ENCODE data around the gene FOXJ1.

The FOXJ1 gene

GRCh38 chr17:76142585-76143041, 1.6 kb upstream of the FOXJ1 start:
- Histone ChIP-seq H3K4me1 (ENCODE audit: control insufficient read depth in 1 of 2, insufficient read depth in 2 of 2, low read length in 2 of 2) (peaks cover 17 to 31% of the 10 kb centered on the region in 2 experiments), H3K9ac (ENCODE audit: low read length) (no peak overlapping the region), H3K79me2 (ENCODE audit: control insufficient read depth, insufficient read depth, low read length, poor library complexity) (no peaks in the 10 kb centered on the region), H4K8ac (ENCODE audit: low read depth, low read length) (no peak overlapping the region), H3K27me3 (ENCODE audit: insufficient read depth, low read length) (peaks cover 39% of the 10 kb centered on the region), H3K9me3 (ENCODE audit: insufficient read depth, low read depth, low read length) (peaks cover 7% of the 10 kb centered on the region), H3K4me3 (ENCODE audit: low read depth, low read length) (peak overlapping the region; percentile 16), H2BK12ac (ENCODE audit: low read length) (no peak overlapping the region), H3K18ac (ENCODE audit: low read length) (no peak overlapping the region), H3K27ac (ENCODE audit: low read depth, low read length) (no peak overlapping the region), H4K12ac (ENCODE audit: low read depth, low read length) (no peak overlapping the region), H2AFZ (ENCODE audit: insufficient read depth, low read length, poor library complexity) (no peak overlapping the region), H3K14ac (ENCODE audit: low read length) (no peak overlapping the region), H3K36me3 (ENCODE audit: control insufficient read depth in 1 of 2, insufficient read depth in 2 of 2, low read length in 2 of 2) (no peaks in the 10 kb centered on the region), H3K79me1 (ENCODE audit: low read length) (no peaks in the 10 kb centered on the region), H3K23ac (ENCODE audit: low read length) (no peak overlapping the region), H2BK5ac (ENCODE audit: low read depth, low read length, poor library complexity) (no peak overlapping the region), H2BK120ac (ENCODE audit: insufficient read depth, low read length, poor library complexity) (no peak overlapping the region), H4K91ac (ENCODE audit: low read depth, low read length) (no peak overlapping the region), H3K4ac (ENCODE audit: low read depth, low read length) (no peak overlapping the region), H2AK5ac (ENCODE audit: low read length) (no peak overlapping the region), H3K4me2 (ENCODE audit: low read length) (no peak overlapping the region)
- no CpG with 5 or more reads among the region's 6 CpGs for WGBS (ENCODE audit: extremely low coverage, insufficient coverage, insufficient read length)
- no peak for DNase-seq

- no peak for DNase-seq
- no peaks in the 10 kb centered on the region for H3K36me3 ChIP-seq (ENCODE audit: control insufficient read depth in 1 of 2, insufficient read depth in 2 of 2, low read length in 2 of 2)
- no peak overlapping the region for H4K91ac ChIP-seq (ENCODE audit: low read depth, low read length)
- H3K18ac ChIP-seq (ENCODE audit: low read length), result no peak overlapping the region
- H3K79me2 ChIP-seq (ENCODE audit: control insufficient read depth, insufficient read depth, low read length, poor library complexity), result no peaks in the 10 kb centered on the region
- H3K4me2 ChIP-seq (ENCODE audit: low read length), result no peak overlapping the region
- peaks cover 44% of the 10 kb centered on the region for H3K27me3 ChIP-seq (ENCODE audit: insufficient read depth, low read length)
- H3K14ac ChIP-seq (ENCODE audit: low read length), result no peak overlapping the region
- peaks cover 17 to 31% of the 10 kb centered on the region in 2 experiments for H3K4me1 ChIP-seq (ENCODE audit: control insufficient read depth in 1 of 2, insufficient read depth in 2 of 2, low read length in 2 of 2)
- H3K9ac ChIP-seq (ENCODE audit: low read length), result no peak overlapping the region
- peaks cover 10% of the 10 kb centered on the region for H3K9me3 ChIP-seq (ENCODE audit: insufficient read depth, low read depth, low read length)
- H3K23ac ChIP-seq (ENCODE audit: low read length), result no peak overlapping the region
- no CpG with 5 or more reads among the region's 10 CpGs for WGBS (ENCODE audit: extremely low coverage, insufficient coverage, insufficient read length)
- no peak overlapping the region for H2BK12ac ChIP-seq (ENCODE audit: low read length)
- no peaks in the 10 kb centered on the region for H3K79me1 ChIP-seq (ENCODE audit: low read length)
- H2BK120ac ChIP-seq (ENCODE audit: insufficient read depth, low read length, poor library complexity), result no peak overlapping the region
- no peak overlapping the region for H2AFZ ChIP-seq (ENCODE audit: insufficient read depth, low read length, poor library complexity)
- no peak overlapping the region for H4K12ac ChIP-seq (ENCODE audit: low read depth, low read length)
- no peak overlapping the region for H2BK5ac ChIP-seq (ENCODE audit: low read depth, low read length, poor library complexity)
- peak overlapping the region; percentile 16 for H3K4me3 ChIP-seq (ENCODE audit: low read depth, low read length)
- H3K4ac ChIP-seq (ENCODE audit: low read depth, low read length), result no peak overlapping the region
- no peak overlapping the region for H4K8ac ChIP-seq (ENCODE audit: low read depth, low read length)
- H3K27ac ChIP-seq (ENCODE audit: low read depth, low read length), result no peak overlapping the region
- no peak overlapping the region for H2AK5ac ChIP-seq (ENCODE audit: low read length)
Observed at GRCh38 chr17:76142039-76142584, 1.1 kb upstream of the FOXJ1 start.

DNA sequence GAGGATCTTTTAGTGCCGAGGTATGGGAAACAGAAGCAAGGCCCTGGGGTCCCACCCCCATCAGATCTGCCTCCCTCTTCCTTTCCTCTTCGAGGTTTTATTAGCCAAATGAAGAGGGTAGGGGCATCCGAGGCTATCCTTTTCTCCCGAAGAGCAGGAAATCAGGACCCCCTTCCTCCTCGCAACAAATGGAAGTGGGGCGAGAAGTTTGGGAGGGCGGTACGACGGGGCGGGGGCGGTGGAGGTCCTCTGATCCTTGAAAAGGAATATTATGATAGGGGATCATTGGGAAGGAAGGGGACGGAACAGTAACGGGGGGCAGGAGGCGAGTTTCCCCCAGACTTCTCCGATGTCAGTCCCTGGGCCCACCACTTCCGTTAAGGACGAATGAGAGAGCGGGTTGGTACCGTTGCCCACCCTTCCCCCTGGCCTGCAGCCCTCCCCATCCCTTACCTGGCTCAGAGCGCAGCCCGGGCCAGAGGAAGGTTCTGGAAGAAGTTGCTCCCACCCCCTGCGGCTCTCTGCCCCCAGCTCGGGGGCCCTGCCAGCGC, 309 bp downstream of the FOXJ1 start:
- Histone ChIP-seq H3K9ac (ENCODE audit: low read length) (no peak overlapping the region), H2BK120ac (ENCODE audit: insufficient read depth, low read length, poor library complexity) (no peak overlapping the region), H3K79me2 (ENCODE audit: control insufficient read depth, insufficient read depth, low read length, poor library complexity) (no peaks in the 10 kb centered on the region), H3K27me3 (ENCODE audit: insufficient read depth, low read length) (peaks cover 56% of the 10 kb centered on the region), H4K12ac (ENCODE audit: low read depth, low read length) (no peak overlapping the region), H3K18ac (ENCODE audit: low read length) (no peak overlapping the region), H2BK5ac (ENCODE audit: low read depth, low read length, poor library complexity) (no peak overlapping the region), H3K14ac (ENCODE audit: low read length) (no peak overlapping the region), H3K4me2 (ENCODE audit: low read length) (peak overlapping the region; percentile 91), H3K36me3 (ENCODE audit: control insufficient read depth in 1 of 2, insufficient read depth in 2 of 2, low read length in 2 of 2) (no peaks in the 10 kb centered on the region), H3K23ac (ENCODE audit: low read length) (no peak overlapping the region), H2BK12ac (ENCODE audit: low read length) (no peak overlapping the region), H3K79me1 (ENCODE audit: low read length) (no peaks in the 10 kb centered on the region), H4K8ac (ENCODE audit: low read depth, low read length) (no peak overlapping the region), H2AFZ (ENCODE audit: insufficient read depth, low read length, poor library complexity) (no peak overlapping the region), H3K4me3 (ENCODE audit: low read depth, low read length) (no peak overlapping the region), H4K91ac (ENCODE audit: low read depth, low read length) (no peak overlapping the region), H3K27ac (ENCODE audit: low read depth, low read length) (no peak overlapping the region), H3K9me3 (ENCODE audit: insufficient read depth, low read depth, low read length) (peaks cover 11% of the 10 kb centered on the region), H3K4ac (ENCODE audit: low read depth, low read length) (no peak overlapping the region), H3K4me1 (ENCODE audit: control insufficient read depth in 1 of 2, insufficient read depth in 2 of 2, low read length in 2 of 2) (peaks cover 17 to 31% of the 10 kb centered on the region in 2 experiments), H2AK5ac (ENCODE audit: low read length) (no peak overlapping the region)
- WGBS (ENCODE audit: extremely low coverage, insufficient coverage, insufficient read length), result no CpG with 5 or more reads among the region's 24 CpGs
- DNase-seq, result no peak

GRCh38 chr17:76139801-76140660, 1.0 kb downstream of the FOXJ1 start:
- no peak overlapping the region for H4K91ac ChIP-seq (ENCODE audit: low read depth, low read length)
- no peak overlapping the region for H3K4ac ChIP-seq (ENCODE audit: low read depth, low read length)
- WGBS (ENCODE audit: extremely low coverage, insufficient coverage, insufficient read length), result no CpG with 5 or more reads among the region's 78 CpGs
- no peak overlapping the region for H4K8ac ChIP-seq (ENCODE audit: low read depth, low read length)
- H3K79me2 ChIP-seq (ENCODE audit: control insufficient read depth, insufficient read depth, low read length, poor library complexity), result no peaks in the 10 kb centered on the region
- no peak overlapping the region for H3K14ac ChIP-seq (ENCODE audit: low read length)
- H4K12ac ChIP-seq (ENCODE audit: low read depth, low read length), result no peak overlapping the region
- DNase-seq, result no peak
- H3K23ac ChIP-seq (ENCODE audit: low read length), result no peak overlapping the region
- H3K36me3 ChIP-seq (ENCODE audit: control insufficient read depth in 1 of 2, insufficient read depth in 2 of 2, low read length in 2 of 2), result no peaks in the 10 kb centered on the region
- peaks cover 17 to 31% of the 10 kb centered on the region in 2 experiments for H3K4me1 ChIP-seq (ENCODE audit: control insufficient read depth in 1 of 2, insufficient read depth in 2 of 2, low read length in 2 of 2)
- H2BK12ac ChIP-seq (ENCODE audit: low read length), result no peak overlapping the region
- H3K9ac ChIP-seq (ENCODE audit: low read length), result no peak overlapping the region
- peaks cover 11% of the 10 kb centered on the region for H3K9me3 ChIP-seq (ENCODE audit: insufficient read depth, low read depth, low read length)
- H2AK5ac ChIP-seq (ENCODE audit: low read length), result no peak overlapping the region
- no peak overlapping the region for H2AFZ ChIP-seq (ENCODE audit: insufficient read depth, low read length, poor library complexity)
- no peak overlapping the region for H3K27ac ChIP-seq (ENCODE audit: low read depth, low read length)
- no peaks in the 10 kb centered on the region for H3K79me1 ChIP-seq (ENCODE audit: low read length)
- H2BK5ac ChIP-seq (ENCODE audit: low read depth, low read length, poor library complexity), result no peak overlapping the region
- H3K18ac ChIP-seq (ENCODE audit: low read length), result no peak overlapping the region
- H3K4me3 ChIP-seq (ENCODE audit: low read depth, low read length), result no peak overlapping the region
- H3K27me3 ChIP-seq (ENCODE audit: insufficient read depth, low read length), result peaks cover 63% of the 10 kb centered on the region
- H2BK120ac ChIP-seq (ENCODE audit: insufficient read depth, low read length, poor library complexity), result no peak overlapping the region
- peak overlapping the region; percentile 9 for H3K4me2 ChIP-seq (ENCODE audit: low read length)
